Left ventricle myocardium inferior (tissue), 1 donor: Measurements from ENCODE around the gene C11orf86. TPM values are rescaled to one million over a fixed set of nuclear protein-coding genes. Genes with fewer than 3 reads are reported as not detected.
"Not testable (repeated sequence)": the region's sequence is repeated elsewhere in the genome, so short reads cannot be mapped to it uniquely, and the experiment has no call there.

Experiments
- DNase-seq: peaks from one replicate; pipeline ENCODE4 v3.0.0-alpha.2; 2020
- H3K27ac ChIP-seq: fragments of 200-600 bp; replicated peaks from 2 replicates; pipeline ENCODE4 v1.8.0; 2021
- H3K27me3 ChIP-seq: fragments of 200-600 bp; 2 replicates; pipeline ENCODE4 v1.8.0; 2021; ENCODE audit warnings: low read depth
- H3K36me3 ChIP-seq: fragments of 200-600 bp; 2 replicates; pipeline ENCODE4 v1.8.0; 2021
- H3K4me1 ChIP-seq: fragments of 200-600 bp; 2 replicates; pipeline ENCODE4 v1.8.0; 2021
- H3K4me3 ChIP-seq: fragments of 200-600 bp; 2 replicates; pipeline ENCODE4 v1.8.0; 2021; ENCODE audit warnings: mild to moderate bottlenecking, moderate library complexity
- H3K9me3 ChIP-seq: fragments of 200-600 bp; replicated peaks from 2 replicates; pipeline ENCODE4 v1.8.0; 2021
- intact Hi-C: fragments of 100-400 bp; cut with micrococcal nuclease; formaldehyde crosslinking; loops from one replicate; pipeline ENCODE4 v1.11.0; 2022
- total RNA-seq: library from RNA; stranded (reverse); fragmentation: NEBNext Ultra II Directional; extraction: Animal tissue kit (Norgen Biotek cat#: 25700); gene quantifications from one replicate; pipeline ENCODE4 v1.2.1, GENCODE V29; 2021
- TF ChIP-seq, protein P1 (sequence below): fragments of 200-600 bp; IDR thresholded peaks from 2 replicates; pipeline ENCODE4 v1.8.0; 2021; ENCODE audit warnings: antibody characterized with exemption, mild to moderate bottlenecking, borderline replicate concordance
- donor health status: DM: no; HTN: yes; CAD: no; lungs with severe emphysema.

Gene C11orf86
- total RNA-seq, 1 donor from 2014 or later: not detected

DNA sequence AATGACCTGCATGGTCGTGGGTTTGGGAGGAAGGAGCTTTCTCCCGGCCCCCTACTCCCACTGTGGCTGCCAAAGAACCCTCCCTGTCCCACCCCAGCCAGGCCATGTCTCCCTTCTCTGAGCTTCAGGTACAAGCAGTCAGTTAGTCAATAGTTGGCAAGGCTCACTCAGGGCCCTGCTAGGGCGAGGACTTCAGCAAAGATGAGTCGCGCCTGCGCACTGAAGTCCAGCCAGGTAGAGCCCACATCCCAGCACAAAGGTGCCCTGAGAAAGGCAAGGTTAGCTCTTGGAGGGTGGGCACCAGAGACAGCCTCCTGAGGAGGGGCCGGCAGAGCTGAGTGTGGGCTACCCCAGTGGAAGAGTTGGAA, 11.1 kb downstream of the C11orf86 start:
- intact Hi-C loops: no loop called here
- TF ChIP-seq, protein P1, sequence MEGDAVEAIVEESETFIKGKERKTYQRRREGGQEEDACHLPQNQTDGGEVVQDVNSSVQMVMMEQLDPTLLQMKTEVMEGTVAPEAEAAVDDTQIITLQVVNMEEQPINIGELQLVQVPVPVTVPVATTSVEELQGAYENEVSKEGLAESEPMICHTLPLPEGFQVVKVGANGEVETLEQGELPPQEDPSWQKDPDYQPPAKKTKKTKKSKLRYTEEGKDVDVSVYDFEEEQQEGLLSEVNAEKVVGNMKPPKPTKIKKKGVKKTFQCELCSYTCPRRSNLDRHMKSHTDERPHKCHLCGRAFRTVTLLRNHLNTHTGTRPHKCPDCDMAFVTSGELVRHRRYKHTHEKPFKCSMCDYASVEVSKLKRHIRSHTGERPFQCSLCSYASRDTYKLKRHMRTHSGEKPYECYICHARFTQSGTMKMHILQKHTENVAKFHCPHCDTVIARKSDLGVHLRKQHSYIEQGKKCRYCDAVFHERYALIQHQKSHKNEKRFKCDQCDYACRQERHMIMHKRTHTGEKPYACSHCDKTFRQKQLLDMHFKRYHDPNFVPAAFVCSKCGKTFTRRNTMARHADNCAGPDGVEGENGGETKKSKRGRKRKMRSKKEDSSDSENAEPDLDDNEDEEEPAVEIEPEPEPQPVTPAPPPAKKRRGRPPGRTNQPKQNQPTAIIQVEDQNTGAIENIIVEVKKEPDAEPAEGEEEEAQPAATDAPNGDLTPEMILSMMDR: no peak

GRCh38 chr11:66987158-66987620, 12.1 kb downstream of the C11orf86 start:
- TF ChIP-seq, protein P1: no peak
- Histone ChIP-seq H3K36me3 (no peaks in the 10 kb centered on the region), H3K27ac (no peak overlapping the region), H3K4me1 (peaks cover 43% of the 10 kb centered on the region), H3K27me3 (no peaks in the 10 kb centered on the region), H3K9me3 (no peaks in the 10 kb centered on the region), H3K4me3 (no peak overlapping the region)
- intact Hi-C loops: no loop called here
- DNase-seq: peak; percentile 19

More for the DNA sequence above, 11.1 kb downstream of the C11orf86 start:
- Histone ChIP-seq H3K4me1 (peaks cover 53% of the 10 kb centered on the region), H3K4me3 (no peak overlapping the region), H3K27ac (peak overlapping the region; percentile 49), H3K27me3 (no peaks in the 10 kb centered on the region), H3K36me3 (no peaks in the 10 kb centered on the region), H3K9me3 (no peaks in the 10 kb centered on the region)
- no peak for DNase-seq

DNA sequence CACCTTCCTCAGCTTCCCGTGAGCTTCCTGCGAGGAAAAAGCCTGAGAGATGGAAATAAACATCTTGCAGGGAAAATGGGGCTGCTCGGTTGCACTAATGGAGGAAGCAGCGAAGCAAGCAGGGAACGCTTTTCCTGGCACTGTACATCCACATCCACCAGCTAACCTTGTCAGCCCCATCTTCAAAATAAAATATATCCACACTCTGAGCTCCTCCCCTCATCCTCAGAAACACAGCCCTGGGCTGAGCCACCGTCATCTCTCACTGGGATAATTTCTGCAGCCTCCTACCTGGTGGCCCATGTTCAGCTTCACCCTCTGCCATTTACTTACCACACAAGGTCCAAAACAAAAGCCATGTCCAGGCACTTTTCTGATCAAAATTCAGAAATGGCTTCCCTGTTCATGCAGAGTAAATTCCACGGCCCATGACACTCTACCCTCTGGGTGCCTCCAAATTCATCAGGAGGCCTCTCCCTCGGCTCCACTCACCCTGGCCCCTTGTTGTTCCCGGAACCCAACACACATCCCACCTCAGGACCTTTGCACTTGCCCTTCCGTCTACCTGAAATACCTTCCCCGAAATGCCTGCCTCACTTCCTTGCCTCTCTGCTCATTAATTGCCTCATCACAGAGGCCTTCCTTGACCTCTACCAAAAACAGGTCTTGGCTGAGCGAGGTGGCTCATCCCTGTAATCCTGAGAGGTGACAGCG, 13.0 kb downstream of the C11orf86 start:
- DNase-seq: no peak
- Histone ChIP-seq H3K4me3 (no peak overlapping the region), H3K27ac (no peak overlapping the region), H3K36me3 (no peaks in the 10 kb centered on the region), H3K4me1 (peaks cover 38% of the 10 kb centered on the region), H3K27me3 (peaks cover 2% of the 10 kb centered on the region), H3K9me3 (no peaks in the 10 kb centered on the region)
- intact Hi-C loops: no loop called here
- TF ChIP-seq, protein P1: no peak

GRCh38 chr11:66988741-66989140, 13.6 kb downstream of the C11orf86 start:
- H3K27ac ChIP-seq, H3K4me3 ChIP-seq, DNase-seq, intact Hi-C loops, H3K27me3 ChIP-seq, H3K36me3 ChIP-seq, H3K9me3 ChIP-seq: not testable (repeated sequence)
- H3K4me1 ChIP-seq: peaks cover 37% of the 10 kb centered on the region

DNA sequence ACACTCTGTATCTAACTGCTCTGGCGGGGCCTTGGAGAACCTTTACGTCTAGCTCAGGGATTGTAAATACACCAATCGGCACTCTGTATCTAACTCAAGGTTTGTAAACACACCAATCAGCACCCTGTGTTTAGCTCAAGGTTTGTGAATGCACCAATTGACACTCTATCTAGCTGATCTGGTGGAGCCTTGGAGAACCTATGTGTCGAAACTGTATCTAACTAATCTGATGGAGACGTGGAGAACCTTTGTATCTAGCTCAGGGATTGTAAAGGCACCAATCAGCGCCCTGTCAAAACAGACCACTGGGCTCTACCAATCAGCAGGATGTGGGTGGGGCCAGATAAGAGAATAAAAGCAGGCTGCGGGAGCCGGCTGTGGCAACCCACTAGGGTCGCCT, 14.3 kb downstream of the C11orf86 start:
- H3K27me3 ChIP-seq, H3K4me3 ChIP-seq, H3K27ac ChIP-seq, H3K9me3 ChIP-seq, H3K36me3 ChIP-seq, intact Hi-C loops, DNase-seq: not testable (repeated sequence)
- H3K4me1 ChIP-seq: peaks cover 31% of the 10 kb centered on the region

GRCh38 chr11:66992041-66992440, 16.9 kb downstream of the C11orf86 start:
- Histone ChIP-seq H3K4me1 (peaks cover 14% of the 10 kb centered on the region), H3K9me3 (no peaks in the 10 kb centered on the region), H3K36me3 (no peaks in the 10 kb centered on the region), H3K4me3 (no peak overlapping the region), H3K27me3 (peaks cover 5% of the 10 kb centered on the region), H3K27ac (no peak overlapping the region)
- TF ChIP-seq, protein P1: no peak
- intact Hi-C loops: no loop called here
- no peak for DNase-seq
